ENCODE measurements around the gene PUM2.

Gene PUM2

DNA sequence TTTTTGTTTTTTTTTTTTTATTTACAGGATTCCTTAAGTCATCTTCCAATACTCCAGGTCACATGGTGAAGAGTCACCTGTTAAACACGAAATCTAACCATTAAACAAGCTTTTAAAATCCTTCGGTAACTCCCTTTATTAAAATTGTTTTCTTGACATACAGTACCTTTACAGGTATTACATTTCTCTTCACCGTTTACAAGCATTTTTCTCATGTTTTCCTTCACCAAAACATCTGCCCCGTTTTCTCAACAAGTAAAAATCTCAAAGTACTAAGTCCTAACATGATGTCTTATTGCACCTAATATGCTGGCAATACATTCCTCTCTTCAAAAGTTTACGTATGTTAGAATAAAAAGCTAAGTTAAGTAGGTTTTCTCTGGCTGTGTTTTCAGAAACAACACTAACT, 1.1 kb downstream of the PUM2 start:
- peaks cover 21% of the 10 kb centered on the region for H3K4me1 ChIP-seq
- TF ChIP-seq, protein P1, sequence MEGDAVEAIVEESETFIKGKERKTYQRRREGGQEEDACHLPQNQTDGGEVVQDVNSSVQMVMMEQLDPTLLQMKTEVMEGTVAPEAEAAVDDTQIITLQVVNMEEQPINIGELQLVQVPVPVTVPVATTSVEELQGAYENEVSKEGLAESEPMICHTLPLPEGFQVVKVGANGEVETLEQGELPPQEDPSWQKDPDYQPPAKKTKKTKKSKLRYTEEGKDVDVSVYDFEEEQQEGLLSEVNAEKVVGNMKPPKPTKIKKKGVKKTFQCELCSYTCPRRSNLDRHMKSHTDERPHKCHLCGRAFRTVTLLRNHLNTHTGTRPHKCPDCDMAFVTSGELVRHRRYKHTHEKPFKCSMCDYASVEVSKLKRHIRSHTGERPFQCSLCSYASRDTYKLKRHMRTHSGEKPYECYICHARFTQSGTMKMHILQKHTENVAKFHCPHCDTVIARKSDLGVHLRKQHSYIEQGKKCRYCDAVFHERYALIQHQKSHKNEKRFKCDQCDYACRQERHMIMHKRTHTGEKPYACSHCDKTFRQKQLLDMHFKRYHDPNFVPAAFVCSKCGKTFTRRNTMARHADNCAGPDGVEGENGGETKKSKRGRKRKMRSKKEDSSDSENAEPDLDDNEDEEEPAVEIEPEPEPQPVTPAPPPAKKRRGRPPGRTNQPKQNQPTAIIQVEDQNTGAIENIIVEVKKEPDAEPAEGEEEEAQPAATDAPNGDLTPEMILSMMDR (IDR thresholded peaks at IDR 0.05), result no peak
- H3K4me3 ChIP-seq (ENCODE audit: low read depth, low read length), result peak overlapping the region; percentile 76
- H3K36me3 ChIP-seq (ENCODE audit: control insufficient read depth, insufficient read depth, low read length), result no peaks in the 10 kb centered on the region
- no peaks in the 10 kb centered on the region for H3K27me3 ChIP-seq (ENCODE audit: control insufficient read depth, insufficient read depth, low read length)
- peak overlapping the region; percentile 68 for H3K4me2 ChIP-seq (ENCODE audit: low read length)
- H3K27ac ChIP-seq, result no peak overlapping the region
- no peaks in the 10 kb centered on the region for H3K9me3 ChIP-seq (ENCODE audit: control insufficient read depth, low read length)
- no peak overlapping the region for H3K9ac ChIP-seq
- peaks cover 42% of the 10 kb centered on the region for H3K79me2 ChIP-seq
- no peak overlapping the region for H2AFZ ChIP-seq

DNA sequence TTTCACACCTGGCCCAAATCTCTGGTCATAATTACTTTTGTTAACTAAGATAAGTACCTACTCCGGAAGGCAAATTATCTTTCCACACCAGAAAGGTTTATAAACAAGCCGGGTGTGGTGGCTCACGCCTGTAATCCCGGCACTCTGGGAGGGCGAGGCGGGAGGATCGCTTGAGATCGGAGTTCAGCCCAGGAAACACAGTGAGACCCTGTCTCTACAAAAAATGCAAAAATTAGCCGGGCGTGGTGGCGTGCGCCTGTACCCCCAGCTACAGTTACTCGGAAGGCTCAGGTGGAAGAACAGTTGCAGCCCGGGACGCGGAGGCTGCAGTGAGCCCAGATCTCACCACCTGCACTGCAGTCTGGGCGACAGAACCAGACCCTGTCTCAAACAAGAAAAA, 2.1 kb downstream of the PUM2 start:
- Histone ChIP-seq H2AFZ (no peak overlapping the region), H3K4me2 (ENCODE audit: low read length) (peak overlapping the region; percentile 68), H3K79me2 (peaks cover 50% of the 10 kb centered on the region), H3K4me3 (ENCODE audit: low read depth, low read length) (no peak overlapping the region), H3K9me3 (ENCODE audit: control insufficient read depth, low read length) (no peaks in the 10 kb centered on the region), H3K9ac (no peak overlapping the region), H3K27me3 (ENCODE audit: control insufficient read depth, insufficient read depth, low read length) (no peaks in the 10 kb centered on the region), H3K27ac (no peak overlapping the region), H3K36me3 (ENCODE audit: control insufficient read depth, insufficient read depth, low read length) (no peaks in the 10 kb centered on the region), H3K4me1 (peaks cover 17% of the 10 kb centered on the region)
- TF ChIP-seq, protein P1 (IDR thresholded peaks at IDR 0.05), result no peak

- Histone ChIP-seq H3K36me3 (ENCODE audit: control insufficient read depth, insufficient read depth, low read length) (no peaks in the 10 kb centered on the region), H3K27ac (no peak overlapping the region), H3K9ac (no peak overlapping the region), H3K79me2 (peaks cover 52% of the 10 kb centered on the region), H3K4me3 (ENCODE audit: low read depth, low read length) (no peak overlapping the region), H3K27me3 (ENCODE audit: control insufficient read depth, insufficient read depth, low read length) (no peaks in the 10 kb centered on the region), H3K4me1 (peaks cover 7% of the 10 kb centered on the region), H3K9me3 (ENCODE audit: control insufficient read depth, low read length) (no peaks in the 10 kb centered on the region), H3K4me2 (ENCODE audit: low read length) (peak overlapping the region; percentile 15), H2AFZ (no peak overlapping the region)
- TF ChIP-seq, protein P1 (IDR thresholded peaks at IDR 0.05), result no peak
These were observed 3.9 kb downstream of the PUM2 start for GRCh38 chr2:20346565-20347381.

DNA sequence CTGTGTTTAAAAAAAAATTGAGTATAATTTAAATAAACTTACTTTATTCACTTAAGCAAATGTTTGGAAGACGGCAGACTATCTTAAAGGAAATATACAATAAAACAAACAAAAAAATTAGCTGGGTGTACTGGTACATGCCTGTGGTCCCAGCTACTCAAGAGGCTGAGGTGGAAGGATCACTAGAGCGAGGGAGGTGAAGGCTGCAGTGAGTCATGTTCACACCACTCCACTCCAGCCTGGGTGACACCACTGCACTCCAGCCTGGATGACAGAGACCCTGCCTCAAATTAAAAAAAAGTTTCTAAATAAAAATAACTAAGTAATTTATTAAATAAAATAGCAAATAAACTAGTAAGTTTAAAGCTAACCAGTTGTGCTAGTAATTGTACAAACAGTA, 7.5 kb downstream of the PUM2 start:
- Histone ChIP-seq H3K4me1 (peaks cover 2% of the 10 kb centered on the region), H3K4me2 (ENCODE audit: low read length) (no peak overlapping the region), H3K27ac (no peak overlapping the region)

More for the DNA sequence above, 7.5 kb downstream of the PUM2 start:
- Histone ChIP-seq H3K4me3 (ENCODE audit: low read depth, low read length) (no peak overlapping the region), H3K79me2 (peaks cover 61% of the 10 kb centered on the region), H3K36me3 (ENCODE audit: control insufficient read depth, insufficient read depth, low read length) (no peaks in the 10 kb centered on the region), H2AFZ (no peak overlapping the region), H3K27me3 (ENCODE audit: control insufficient read depth, insufficient read depth, low read length) (no peaks in the 10 kb centered on the region), H3K9ac (no peak overlapping the region), H3K9me3 (ENCODE audit: control insufficient read depth, low read length) (no peaks in the 10 kb centered on the region)
- TF ChIP-seq, protein P1 (IDR thresholded peaks at IDR 0.05), result no peak
